ENCODE data around the gene NEK1. TPM values are rescaled to one million over a fixed set of nuclear protein-coding genes. Genes with fewer than 3 reads are reported as not detected.

NEK1 gene
- polyA plus RNA-seq, 3 donors = 2.1 to 10.0 (median 3.9) TPM

GRCh38 chr4:169359961-169360360, 252.4 kb downstream of the NEK1 start:
- 82 to 92% (median 89%) methylated on average over 3 of the region's 3 CpGs for WGBS, 3 donors
- no peak overlapping the region for H3K27ac ChIP-seq (ENCODE audit: low read depth, low read length)

GRCh38 chr4:169352360-169352759, 260.0 kb downstream of the NEK1 start:
- WGBS, 3 donors = 86 to 87% (median 87%) methylated on average over 3 of the region's 3 CpGs

GRCh38 chr4:169351872-169352271, 260.5 kb downstream of the NEK1 start:
- H3K27ac ChIP-seq (ENCODE audit: low read depth, low read length) = no peak overlapping the region
- 29 to 61% (median 56%) methylated on average over 7 of the region's 7 CpGs for WGBS, 3 donors

More at GRCh38 chr4:169352360-169352759, 260.0 kb downstream of the NEK1 start:
- no peak overlapping the region for H3K27ac ChIP-seq (ENCODE audit: low read depth, low read length)

- 80 to 94% (median 91%) methylated on average over 4 of the region's 4 CpGs for WGBS, 3 donors
Observed at GRCh38 chr4:169348541-169348940, 263.8 kb downstream of the NEK1 start.

GRCh38 chr4:169346840-169347239, 265.5 kb downstream of the NEK1 start:
- no peak overlapping the region for H3K27ac ChIP-seq (ENCODE audit: low read depth, low read length)
- 95 to 96% (median 95%) methylated on average over 14 of the region's 14 CpGs for WGBS, 3 donors

More at GRCh38 chr4:169348541-169348940, 263.8 kb downstream of the NEK1 start:
- H3K27ac ChIP-seq (ENCODE audit: low read depth, low read length) = no peak overlapping the region

GRCh38 chr4:169345316-169345721, 267.1 kb downstream of the NEK1 start:
- no peak overlapping the region for H3K27ac ChIP-seq (ENCODE audit: low read depth, low read length)
- WGBS, 3 donors = 74 to 82% (median 79%) methylated on average over 2 of the region's 2 CpGs

Other genes with a start within 250 kb of the NEK1 start
- 10 to 100 TPM in 2 of 3 donors, 1 to 10 TPM in 1; 6.1 to 12.7 (median 12.7) TPM for gene CLCN3, start 8.0 kb upstream of the NEK1 start, polyA plus RNA-seq
- gene HPF1, start 145.4 kb upstream of the NEK1 start, polyA plus RNA-seq = 10 to 100 TPM; 10.4 to 24.6 (median 16.3) TPM

All from adipose tissue (tissue), 3 donors.